ENCODE results near the gene CD2. TPM values are rescaled to one million over a fixed set of nuclear protein-coding genes. Genes with fewer than 3 reads are reported as not detected.
A peak's percentile ranks its signal among the peaks of the same experiment; 100 is the strongest.

The CD2 gene, protein sequence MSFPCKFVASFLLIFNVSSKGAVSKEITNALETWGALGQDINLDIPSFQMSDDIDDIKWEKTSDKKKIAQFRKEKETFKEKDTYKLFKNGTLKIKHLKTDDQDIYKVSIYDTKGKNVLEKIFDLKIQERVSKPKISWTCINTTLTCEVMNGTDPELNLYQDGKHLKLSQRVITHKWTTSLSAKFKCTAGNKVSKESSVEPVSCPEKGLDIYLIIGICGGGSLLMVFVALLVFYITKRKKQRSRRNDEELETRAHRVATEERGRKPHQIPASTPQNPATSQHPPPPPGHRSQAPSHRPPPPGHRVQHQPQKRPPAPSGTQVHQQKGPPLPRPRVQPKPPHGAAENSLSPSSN
- total RNA-seq (2014; rRNA removed; shearing (Covaris generic)) (not detected in 2 replicates), total RNA-seq (2022) (not detected in 2 replicates), Bru-seq, nascent RNA (not detected), BruChase-seq, experiment 1, labeled RNA remaining after a 6-hour chase (not detected), BruChase-seq, experiment 2, labeled RNA remaining after a 2-hour chase (not detected)
- long read RNA-seq = 0 reads

DNA sequence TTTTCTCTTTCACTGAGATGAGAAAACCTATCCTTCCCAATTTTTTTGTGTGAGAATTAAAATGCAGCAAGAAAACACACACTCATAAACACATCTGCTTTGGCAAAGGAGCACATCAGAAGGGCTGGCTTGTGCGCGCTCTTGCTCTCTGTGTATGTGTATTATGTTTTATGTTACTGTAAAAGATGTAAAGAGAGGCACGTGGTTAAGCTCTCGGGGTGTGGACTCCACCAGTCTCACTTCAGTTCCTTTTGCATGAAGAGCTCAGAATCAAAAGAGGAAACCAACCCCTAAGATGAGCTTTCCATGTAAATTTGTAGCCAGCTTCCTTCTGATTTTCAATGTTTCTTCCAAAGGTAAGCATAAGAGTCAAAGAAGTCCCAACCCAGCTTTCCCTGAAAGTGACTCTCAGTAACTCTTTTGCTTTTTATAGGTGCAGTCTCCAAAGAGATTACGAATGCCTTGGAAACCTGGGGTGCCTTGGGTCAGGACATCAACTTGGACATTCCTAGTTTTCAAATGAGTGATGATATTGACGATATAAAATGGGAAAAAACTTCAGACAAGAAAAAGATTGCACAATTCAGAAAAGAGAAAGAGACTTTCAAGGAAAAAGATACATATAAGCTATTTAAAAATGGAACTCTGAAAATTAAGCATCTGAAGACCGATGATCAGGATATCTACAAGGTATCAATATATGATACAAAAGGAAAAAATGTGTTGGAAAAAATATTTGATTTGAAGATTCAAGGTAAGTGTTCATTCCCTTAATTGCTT lies at the start of gene CD2:
Gene CD2 (plus strand): TSS at position 233 of the 780 bp plus-strand sequence. CDS start 63 bp downstream, at position 296.
- Histone ChIP-seq H3K27ac (ENCODE audit: low read depth, low read length, poor library complexity, severe bottlenecking) (no peak within 1 kb of the TSS), H3K9me2 (ENCODE audit: insufficient read depth, low read length) (no peaks in the 10 kb centered on the region), H3K79me2 (ENCODE audit: insufficient read depth, low read depth, low read length) (no peaks in the 10 kb centered on the region), H3K4me1 (ENCODE audit: insufficient read depth, low read length, poor library complexity, severe bottlenecking) (peaks cover 21% of the 10 kb centered on the region), H4K20me1 (ENCODE audit: insufficient read depth, low read length) (no peaks in the 10 kb centered on the region), H2AFZ (ENCODE audit: low read length) (peak within 1 kb of the TSS; percentile 64), H3K4me2 (ENCODE audit: low read length) (no peak within 1 kb of the TSS), H3K4me3 (ENCODE audit: low read depth, low read length, poor library complexity, severe bottlenecking) (no peak within 1 kb of the TSS), H3K36me3 (ENCODE audit: insufficient read depth, low read length) (no peaks in the 10 kb centered on the region; the same call in 1 of the 2 replicates), H3K9me3 (ENCODE audit: low read length) (peaks cover 8% of the 10 kb centered on the region)
- BruUV-seq (replicated peaks) = no TSS peak
- ChIA-PET CTCF (ENCODE audit: unreplicated experiment) (no interaction called here), POLR2A (interaction anchor here (0.6 kb wide), 1 partner anchor 10 kb away, joined by 3 read pairs; no protein-coding TSS in a partner anchor)
- TF ChIP-seq EZH2phosphoT487 (IDR thresholded peaks at IDR 0.05; ENCODE audit: borderline replicate concordance, low read depth, low read length) = no peak
- TF ChIP-seq, protein P1, sequence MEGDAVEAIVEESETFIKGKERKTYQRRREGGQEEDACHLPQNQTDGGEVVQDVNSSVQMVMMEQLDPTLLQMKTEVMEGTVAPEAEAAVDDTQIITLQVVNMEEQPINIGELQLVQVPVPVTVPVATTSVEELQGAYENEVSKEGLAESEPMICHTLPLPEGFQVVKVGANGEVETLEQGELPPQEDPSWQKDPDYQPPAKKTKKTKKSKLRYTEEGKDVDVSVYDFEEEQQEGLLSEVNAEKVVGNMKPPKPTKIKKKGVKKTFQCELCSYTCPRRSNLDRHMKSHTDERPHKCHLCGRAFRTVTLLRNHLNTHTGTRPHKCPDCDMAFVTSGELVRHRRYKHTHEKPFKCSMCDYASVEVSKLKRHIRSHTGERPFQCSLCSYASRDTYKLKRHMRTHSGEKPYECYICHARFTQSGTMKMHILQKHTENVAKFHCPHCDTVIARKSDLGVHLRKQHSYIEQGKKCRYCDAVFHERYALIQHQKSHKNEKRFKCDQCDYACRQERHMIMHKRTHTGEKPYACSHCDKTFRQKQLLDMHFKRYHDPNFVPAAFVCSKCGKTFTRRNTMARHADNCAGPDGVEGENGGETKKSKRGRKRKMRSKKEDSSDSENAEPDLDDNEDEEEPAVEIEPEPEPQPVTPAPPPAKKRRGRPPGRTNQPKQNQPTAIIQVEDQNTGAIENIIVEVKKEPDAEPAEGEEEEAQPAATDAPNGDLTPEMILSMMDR (conservative IDR thresholded peaks at IDR 0.05; ENCODE audit: low read length) = no peak
- DNase-seq (ENCODE audit: low spot score) = no peak
- intact Hi-C loops (cut with micrococcal nuclease; ENCODE audit: unreplicated experiment) = no loop called here

DNA sequence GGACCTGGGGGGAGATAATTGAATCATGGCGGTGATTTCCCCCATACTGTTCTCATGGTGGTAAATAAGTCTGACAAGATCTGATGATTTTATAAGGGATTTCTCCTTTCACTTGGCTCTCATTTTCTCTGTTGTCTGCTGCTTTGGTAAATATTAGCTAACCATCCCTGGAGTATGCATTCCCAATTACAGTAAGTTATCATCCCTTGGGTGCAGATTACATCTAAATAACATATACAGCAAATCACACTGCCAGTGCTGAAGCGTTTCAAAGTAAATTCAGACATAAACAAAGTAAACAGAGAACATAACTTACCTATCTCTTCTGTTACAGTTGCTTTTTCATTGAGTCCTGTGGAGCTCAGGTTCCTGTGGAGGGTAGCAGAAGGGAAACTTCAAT lies 48.1 kb upstream of the CD2 start:
- Histone ChIP-seq H4K20me1 (ENCODE audit: insufficient read depth, low read length) (no peaks in the 10 kb centered on the region), H3K4me3 (ENCODE audit: low read depth, low read length, poor library complexity, severe bottlenecking) (no peak overlapping the region), H3K36me3 (ENCODE audit: insufficient read depth, low read length) (no peaks in the 10 kb centered on the region), H2AFZ (ENCODE audit: low read length) (no peak overlapping the region), H3K27ac (ENCODE audit: low read depth, low read length, poor library complexity, severe bottlenecking) (no peak overlapping the region), H3K9me3 (ENCODE audit: low read length) (no peaks in the 10 kb centered on the region), H3K9me2 (ENCODE audit: insufficient read depth, low read length) (no peaks in the 10 kb centered on the region), H3K4me1 (ENCODE audit: insufficient read depth, low read length, poor library complexity, severe bottlenecking) (no peaks in the 10 kb centered on the region), H3K79me2 (ENCODE audit: insufficient read depth, low read depth, low read length) (no peaks in the 10 kb centered on the region), H3K4me2 (ENCODE audit: low read length) (no peak overlapping the region)
- BruUV-seq (replicated peaks) = no TSS peak
- TF ChIP-seq, protein P1 (conservative IDR thresholded peaks at IDR 0.05; ENCODE audit: low read length) = no peak
- no peak for TF ChIP-seq EZH2phosphoT487 (IDR thresholded peaks at IDR 0.05; ENCODE audit: borderline replicate concordance, low read depth, low read length)
- DNase-seq (ENCODE audit: low spot score) = no peak
- ChIA-PET POLR2A (no interaction called here), CTCF (ENCODE audit: unreplicated experiment) (interaction anchor here (1.0 kb wide), 1 partner anchor 20 kb away, joined by 3 read pairs; no protein-coding TSS in a partner anchor)
- intact Hi-C loops (cut with micrococcal nuclease; ENCODE audit: unreplicated experiment) = no loop called here
